Measurements from ENCODE around the gene CACNA2D3. TPM values are rescaled to one million over a fixed set of nuclear protein-coding genes. Genes with fewer than 3 reads are reported as not detected.

The CACNA2D3 gene
- total and polyA plus RNA-seq, 12 donors = 0.26 to 13.7 (median 2.8) TPM; not detected in 1

DNA sequence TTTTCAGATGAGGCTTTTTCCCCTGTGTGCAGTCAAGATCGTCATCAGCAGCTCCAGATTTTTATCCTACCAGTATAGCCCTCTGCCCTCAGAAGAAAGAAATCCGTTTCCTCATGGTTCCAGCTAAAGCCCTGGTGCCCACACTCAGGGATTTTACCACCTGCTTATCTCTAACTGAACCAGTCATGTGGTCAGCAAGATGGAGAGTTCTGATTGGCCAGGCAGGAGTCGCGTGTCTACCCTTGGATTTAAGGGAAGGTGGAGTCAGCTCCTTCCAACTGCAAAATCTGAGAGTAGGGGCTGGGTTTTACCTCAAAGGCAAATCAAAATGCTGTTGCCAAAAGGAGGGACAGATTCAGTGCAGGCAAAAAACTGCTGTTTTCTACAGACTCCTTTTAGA is 670.2 kb downstream of the CACNA2D3 start:
- Histone ChIP-seq H3K4me3 (no peak overlapping the region), H3K9me3 (replicated peaks in 1 of 3) (no peaks in the 10 kb centered on the region), H3K4me1 (replicated peaks in 1 of 2) (no peaks in the 10 kb centered on the region), H3K27ac (no peak overlapping the region), H3K27me3 (no peaks in the 10 kb centered on the region), H3K36me3 (replicated peaks in 1 of 2) (no peaks in the 10 kb centered on the region)
- 72 to 80% (median 73%) methylated on average over 4 of the region's 4 CpGs for WGBS, 4 donors
- intact Hi-C loops (cut with DNase I) = no loop called here
- TF ChIP-seq, protein P1, sequence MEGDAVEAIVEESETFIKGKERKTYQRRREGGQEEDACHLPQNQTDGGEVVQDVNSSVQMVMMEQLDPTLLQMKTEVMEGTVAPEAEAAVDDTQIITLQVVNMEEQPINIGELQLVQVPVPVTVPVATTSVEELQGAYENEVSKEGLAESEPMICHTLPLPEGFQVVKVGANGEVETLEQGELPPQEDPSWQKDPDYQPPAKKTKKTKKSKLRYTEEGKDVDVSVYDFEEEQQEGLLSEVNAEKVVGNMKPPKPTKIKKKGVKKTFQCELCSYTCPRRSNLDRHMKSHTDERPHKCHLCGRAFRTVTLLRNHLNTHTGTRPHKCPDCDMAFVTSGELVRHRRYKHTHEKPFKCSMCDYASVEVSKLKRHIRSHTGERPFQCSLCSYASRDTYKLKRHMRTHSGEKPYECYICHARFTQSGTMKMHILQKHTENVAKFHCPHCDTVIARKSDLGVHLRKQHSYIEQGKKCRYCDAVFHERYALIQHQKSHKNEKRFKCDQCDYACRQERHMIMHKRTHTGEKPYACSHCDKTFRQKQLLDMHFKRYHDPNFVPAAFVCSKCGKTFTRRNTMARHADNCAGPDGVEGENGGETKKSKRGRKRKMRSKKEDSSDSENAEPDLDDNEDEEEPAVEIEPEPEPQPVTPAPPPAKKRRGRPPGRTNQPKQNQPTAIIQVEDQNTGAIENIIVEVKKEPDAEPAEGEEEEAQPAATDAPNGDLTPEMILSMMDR (IDR thresholded peaks at IDR 0.05) = no peak
- TF ChIP-seq POLR2A (IDR thresholded peaks at IDR 0.05) = no peak
- DNase-seq = no peak

DNA sequence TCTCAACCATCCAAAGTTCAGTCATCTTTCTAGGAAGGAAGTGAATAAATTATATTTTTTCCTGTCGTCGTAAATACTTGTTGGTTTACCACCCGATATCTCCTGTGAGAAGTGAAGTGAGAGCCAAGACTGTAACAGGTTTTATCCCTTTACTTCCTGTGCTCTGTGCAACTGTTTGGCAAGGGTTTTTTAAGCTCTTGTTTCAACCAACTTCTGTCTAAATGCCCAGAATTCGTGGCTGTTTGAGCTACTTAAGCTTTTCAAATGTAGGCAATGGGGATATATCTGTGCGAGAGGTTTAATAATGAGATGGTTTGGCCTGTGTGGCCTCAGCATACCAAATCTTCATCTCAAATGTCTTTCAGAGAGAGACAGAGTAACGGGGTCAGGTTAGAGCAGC is 670.8 kb downstream of the CACNA2D3 start:
- Histone ChIP-seq H3K4me1 (replicated peaks in 1 of 2) (no peaks in the 10 kb centered on the region), H3K9me3 (replicated peaks in 1 of 3) (no peaks in the 10 kb centered on the region), H3K27ac (no peak overlapping the region), H3K4me3 (no peak overlapping the region), H3K27me3 (no peaks in the 10 kb centered on the region), H3K36me3 (replicated peaks in 1 of 2) (no peaks in the 10 kb centered on the region)
- 59 to 77% (median 63%) methylated on average over 6 of the region's 6 CpGs for WGBS, 4 donors
- no peak for DNase-seq
- intact Hi-C loops (cut with DNase I) = no loop called here
- TF ChIP-seq POLR2A (IDR thresholded peaks at IDR 0.05) = no peak
- TF ChIP-seq, protein P1 (IDR thresholded peaks at IDR 0.05) = no peak

DNA sequence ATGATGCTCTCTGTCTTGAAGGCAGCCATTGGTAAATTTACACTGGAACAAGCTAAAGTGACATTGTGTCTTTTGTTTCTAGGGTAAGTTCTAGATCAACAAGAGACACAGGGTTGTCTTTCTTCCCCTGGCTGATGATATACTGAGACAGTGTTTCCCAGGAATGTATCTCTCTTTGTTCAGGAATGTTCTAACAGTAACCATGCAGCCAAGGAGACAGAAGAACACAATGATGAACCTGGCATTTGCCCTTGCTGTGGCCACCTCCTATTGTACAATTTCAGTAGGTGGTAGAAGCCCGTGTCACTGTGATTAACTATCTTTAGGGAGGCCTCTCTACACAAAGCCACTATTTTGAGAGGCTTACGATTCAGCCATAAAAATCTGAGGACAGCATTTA is 674.8 kb downstream of the CACNA2D3 start:
- H3K36me3 ChIP-seq (replicated peaks in 1 of 2) = no peaks in the 10 kb centered on the region
- 66 to 75% (median 71%) methylated on average over 2 of the region's 2 CpGs for WGBS, 4 donors
- no peak for DNase-seq
- no peak overlapping the region for H3K4me3 ChIP-seq
- no peaks in the 10 kb centered on the region for H3K27me3 ChIP-seq
- H3K9me3 ChIP-seq (replicated peaks in 1 of 3) = no peaks in the 10 kb centered on the region
- intact Hi-C loops (cut with DNase I) = no loop called here
- no peaks in the 10 kb centered on the region for H3K4me1 ChIP-seq (replicated peaks in 1 of 2)
- TF ChIP-seq, protein P1 (IDR thresholded peaks at IDR 0.05) = no peak
- no peak for TF ChIP-seq POLR2A (IDR thresholded peaks at IDR 0.05)
- H3K27ac ChIP-seq = no peak overlapping the region

DNA sequence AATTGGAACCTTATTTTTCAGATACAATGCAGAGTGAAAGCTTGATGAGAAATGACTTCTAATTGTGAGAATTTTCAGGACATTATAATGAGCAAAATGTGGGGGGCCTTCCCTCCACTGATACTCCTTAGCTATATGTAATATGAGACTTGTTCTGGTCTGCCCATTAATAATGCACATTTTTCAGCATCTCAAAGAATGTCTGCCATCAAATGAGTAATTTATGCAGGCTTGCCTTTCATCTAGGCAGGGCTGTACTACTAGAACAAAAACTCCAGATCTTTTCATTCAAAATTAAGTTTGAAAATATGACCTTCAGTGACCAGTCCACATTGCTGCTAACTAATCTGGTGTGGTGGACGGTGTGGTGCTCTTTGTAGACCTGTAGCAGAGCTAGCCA is 678.1 kb downstream of the CACNA2D3 start:
- WGBS, 4 donors = 61 to 81% (median 75%) methylated on average over 1 of the region's 1 CpG
- H3K4me3 ChIP-seq = no peak overlapping the region
- H3K9me3 ChIP-seq (replicated peaks in 1 of 3) = no peaks in the 10 kb centered on the region
- H3K36me3 ChIP-seq (replicated peaks in 1 of 2) = no peaks in the 10 kb centered on the region
- TF ChIP-seq, protein P1 (IDR thresholded peaks at IDR 0.05) = no peak
- no peak for TF ChIP-seq POLR2A (IDR thresholded peaks at IDR 0.05)
- no peaks in the 10 kb centered on the region for H3K27me3 ChIP-seq
- intact Hi-C loops (cut with DNase I) = no loop called here
- no peak for DNase-seq
- H3K4me1 ChIP-seq (replicated peaks in 1 of 2) = no peaks in the 10 kb centered on the region
- H3K27ac ChIP-seq = no peak overlapping the region
